GM12873 (cell line): ENCODE data around the gene SCART1.

ENCODE experiments used
- TF ChIP-seq, protein P1 (sequence below): IDR thresholded peaks from 2 replicates; pipeline ENCODE4 v1.5.1; 2012; ENCODE audit warnings: low read depth, mild to moderate bottlenecking, moderate library complexity, low read length, control low read depth; ENCODE audit not compliant: insufficient read depth; ENCODE audit errors: missing control alignments

Gene SCART1

GRCh38 chr10:133457100-133457841 lies 3.5 kb downstream of the SCART1 start:
- TF ChIP-seq, protein P1, sequence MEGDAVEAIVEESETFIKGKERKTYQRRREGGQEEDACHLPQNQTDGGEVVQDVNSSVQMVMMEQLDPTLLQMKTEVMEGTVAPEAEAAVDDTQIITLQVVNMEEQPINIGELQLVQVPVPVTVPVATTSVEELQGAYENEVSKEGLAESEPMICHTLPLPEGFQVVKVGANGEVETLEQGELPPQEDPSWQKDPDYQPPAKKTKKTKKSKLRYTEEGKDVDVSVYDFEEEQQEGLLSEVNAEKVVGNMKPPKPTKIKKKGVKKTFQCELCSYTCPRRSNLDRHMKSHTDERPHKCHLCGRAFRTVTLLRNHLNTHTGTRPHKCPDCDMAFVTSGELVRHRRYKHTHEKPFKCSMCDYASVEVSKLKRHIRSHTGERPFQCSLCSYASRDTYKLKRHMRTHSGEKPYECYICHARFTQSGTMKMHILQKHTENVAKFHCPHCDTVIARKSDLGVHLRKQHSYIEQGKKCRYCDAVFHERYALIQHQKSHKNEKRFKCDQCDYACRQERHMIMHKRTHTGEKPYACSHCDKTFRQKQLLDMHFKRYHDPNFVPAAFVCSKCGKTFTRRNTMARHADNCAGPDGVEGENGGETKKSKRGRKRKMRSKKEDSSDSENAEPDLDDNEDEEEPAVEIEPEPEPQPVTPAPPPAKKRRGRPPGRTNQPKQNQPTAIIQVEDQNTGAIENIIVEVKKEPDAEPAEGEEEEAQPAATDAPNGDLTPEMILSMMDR: no peak

DNA sequence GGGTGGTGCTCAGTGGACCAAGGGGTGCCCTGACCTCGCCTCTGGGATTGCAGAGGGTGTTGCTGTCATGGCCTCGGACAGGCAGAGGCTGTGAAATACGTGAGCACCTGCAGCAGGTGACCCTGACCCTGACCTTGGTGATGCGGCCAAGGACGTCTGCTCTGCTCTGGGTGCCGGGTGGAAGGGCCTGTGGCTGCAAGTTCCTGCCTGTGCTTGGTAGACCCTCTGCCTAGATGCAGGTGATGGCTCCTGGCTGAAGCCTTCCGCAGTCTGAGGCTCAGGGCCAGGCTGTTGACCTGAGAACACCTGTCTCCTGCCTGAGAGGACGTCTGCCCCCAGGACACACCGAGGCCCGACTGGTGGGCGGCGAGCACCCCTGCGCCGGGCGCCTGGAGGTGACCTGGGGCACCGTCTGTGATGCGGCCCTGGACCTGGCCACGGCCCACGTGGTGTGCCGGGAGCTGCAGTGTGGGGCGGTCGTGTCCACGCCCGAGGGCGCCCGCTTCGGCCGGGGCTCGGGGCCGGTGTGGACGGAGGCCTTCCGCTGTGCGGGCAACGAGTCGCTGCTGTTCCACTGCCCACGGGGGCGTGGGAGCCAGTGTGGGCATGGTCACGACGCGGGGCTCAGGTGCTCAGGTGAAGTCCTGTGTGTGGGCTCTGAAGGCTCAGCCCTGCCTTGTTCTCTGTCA lies 4.4 kb downstream of the SCART1 start:
- TF ChIP-seq, protein P1: no peak

DNA sequence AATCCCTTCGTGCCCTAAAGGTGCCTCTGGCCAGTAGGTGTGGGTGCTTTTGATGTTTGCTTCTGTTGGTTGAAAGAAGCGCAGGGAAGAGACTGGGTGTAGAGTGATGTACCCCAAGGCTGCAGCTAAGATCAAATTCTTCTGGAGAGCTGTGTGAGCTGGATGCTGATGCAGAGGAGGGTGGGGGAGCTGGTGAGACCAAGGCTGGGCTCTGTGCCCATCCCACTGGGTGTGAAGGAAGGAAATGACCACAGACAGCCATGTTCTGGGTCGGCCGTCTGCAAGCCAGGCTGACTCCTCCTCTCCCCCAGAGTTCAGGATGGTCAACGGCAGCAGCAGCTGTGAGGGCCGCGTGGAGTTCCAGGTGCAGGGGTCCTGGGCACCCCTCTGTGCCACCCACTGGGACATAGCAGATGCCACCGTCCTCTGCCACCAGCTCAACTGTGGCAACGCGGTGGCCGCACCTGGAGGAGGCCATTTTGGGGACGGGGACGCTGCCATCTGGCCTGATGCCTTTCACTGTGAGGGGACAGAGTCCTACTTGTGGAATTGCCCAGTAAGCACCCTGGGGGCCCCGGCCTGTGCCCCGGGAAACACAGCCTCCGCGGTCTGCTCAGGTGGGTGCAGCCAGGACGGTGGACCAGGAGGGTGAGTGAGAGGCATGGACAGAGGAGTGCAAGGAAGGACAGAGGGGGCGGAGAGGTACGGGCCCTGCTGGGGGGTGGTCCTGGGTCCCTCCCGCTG lies 5.1 kb downstream of the SCART1 start:
- TF ChIP-seq, protein P1: no peak

- TF ChIP-seq, protein P1: no peak
These were observed 5.9 kb downstream of the SCART1 start for GRCh38 chr10:133459454-133460207.

- TF ChIP-seq, protein P1: no peak
These were observed 6.5 kb downstream of the SCART1 start for GRCh38 chr10:133460208-133460769.

- TF ChIP-seq, protein P1: no peak
These were observed 7.3 kb downstream of the SCART1 start for GRCh38 chr10:133461027-133461426.
